HL-60 (cell line): Measurements from ENCODE around the gene EID2.

ENCODE experiments used
- GABPA ChIP-seq: IDR thresholded peaks from 2 replicates; pipeline ENCODE4 v1.6.1; 2012; ENCODE audit warnings: low read depth
- POLR2AphosphoS5 ChIP-seq: IDR thresholded peaks from 2 replicates; pipeline ENCODE4 v1.6.1; 2012; ENCODE audit warnings: low read depth
- SPI1 ChIP-seq: IDR thresholded peaks from 2 replicates; pipeline ENCODE4 v1.6.1; 2012; ENCODE audit warnings: low read depth, mild to moderate bottlenecking, borderline replicate concordance
- TF ChIP-seq, protein P1 (sequence below): IDR thresholded peaks from one replicate; pipeline ENCODE4 v1.5.1; 2011; ENCODE audit warnings: low read length, control low read depth, inconsistent platforms; ENCODE audit not compliant: insufficient read depth

DNA sequence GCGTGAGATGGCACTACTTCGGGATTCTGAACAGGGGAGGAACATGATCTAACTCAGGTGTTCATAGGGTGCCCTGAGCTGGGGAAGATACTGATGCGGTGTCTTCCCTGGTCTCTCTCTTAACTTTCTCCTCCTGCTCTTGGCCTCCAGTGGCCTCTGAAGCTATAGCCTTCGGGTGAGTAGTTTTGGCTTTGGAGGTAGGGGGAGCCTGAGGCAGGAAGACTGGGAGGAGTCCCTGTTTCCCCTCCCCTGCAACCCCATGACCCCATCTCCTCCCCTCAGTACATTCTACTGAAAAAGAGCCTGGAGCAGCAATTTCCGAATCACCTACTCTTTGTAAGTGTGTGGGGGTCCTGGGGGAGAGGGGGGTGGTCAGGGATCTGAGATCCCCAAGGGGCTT, 21.5 kb downstream of the EID2 start:
- TF ChIP-seq, protein P1, sequence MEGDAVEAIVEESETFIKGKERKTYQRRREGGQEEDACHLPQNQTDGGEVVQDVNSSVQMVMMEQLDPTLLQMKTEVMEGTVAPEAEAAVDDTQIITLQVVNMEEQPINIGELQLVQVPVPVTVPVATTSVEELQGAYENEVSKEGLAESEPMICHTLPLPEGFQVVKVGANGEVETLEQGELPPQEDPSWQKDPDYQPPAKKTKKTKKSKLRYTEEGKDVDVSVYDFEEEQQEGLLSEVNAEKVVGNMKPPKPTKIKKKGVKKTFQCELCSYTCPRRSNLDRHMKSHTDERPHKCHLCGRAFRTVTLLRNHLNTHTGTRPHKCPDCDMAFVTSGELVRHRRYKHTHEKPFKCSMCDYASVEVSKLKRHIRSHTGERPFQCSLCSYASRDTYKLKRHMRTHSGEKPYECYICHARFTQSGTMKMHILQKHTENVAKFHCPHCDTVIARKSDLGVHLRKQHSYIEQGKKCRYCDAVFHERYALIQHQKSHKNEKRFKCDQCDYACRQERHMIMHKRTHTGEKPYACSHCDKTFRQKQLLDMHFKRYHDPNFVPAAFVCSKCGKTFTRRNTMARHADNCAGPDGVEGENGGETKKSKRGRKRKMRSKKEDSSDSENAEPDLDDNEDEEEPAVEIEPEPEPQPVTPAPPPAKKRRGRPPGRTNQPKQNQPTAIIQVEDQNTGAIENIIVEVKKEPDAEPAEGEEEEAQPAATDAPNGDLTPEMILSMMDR = no peak
- TF ChIP-seq POLR2AphosphoS5 (no peak), SPI1 (no peak), GABPA (no peak)
